Heart left ventricle (tissue), 16 donors: ENCODE measurements around the gene AKT2. TPM values are rescaled to one million over a fixed set of nuclear protein-coding genes. Genes with fewer than 3 reads are reported as not detected.

Source experiments
- ATAC-seq, 4 donors: fragments of 200-7000 bp; cut with Tn5 transposase; one replicate each; pipeline ENCODE4 v1.9.1; 2020 to 2022; ENCODE audit warnings: moderate library complexity in 4 of 4, mild to moderate bottlenecking in 3 of 4, moderate number of reproducible peaks in 1 of 4
- DNase-seq, 5 donors: peaks; one replicate each; pipeline ENCODE4 v3.0.0-alpha.2; 2020
- H3K27ac ChIP-seq, 12 donors: fragments of 200-600 bp; sonication (generic) in 4 of 12; one replicate each; pipeline versions ENCODE4 v1.5.0 to v1.8.0; 2016 to 2022; ENCODE audit warnings: mild to moderate bottlenecking in 2 of 12
- H3K27me3 ChIP-seq, 9 donors: fragments of 200-600 bp; sonication (generic) in 2 of 9; one replicate each; pipeline versions ENCODE4 v1.5.1 to v1.8.0; 2016 to 2022; ENCODE audit warnings: mild to moderate bottlenecking in 3 of 9
- H3K36me3 ChIP-seq, 9 donors: fragments of 200-600 bp; sonication (generic) in 2 of 9; one replicate each; pipeline versions ENCODE4 v1.5.0 to v1.8.0; 2018 to 2022; ENCODE audit warnings: mild to moderate bottlenecking in 2 of 9
- H3K4me1 ChIP-seq, 12 donors: fragments of 200-600 bp; sonication (generic) in 4 of 12; one replicate each; pipeline versions ENCODE4 v1.5.0 to v1.8.0; 2016 to 2022; ENCODE audit warnings: mild to moderate bottlenecking in 3 of 12
- H3K4me3 ChIP-seq, 12 donors: fragments of 200-600 bp; sonication (generic) in 4 of 12; one replicate each; pipeline versions ENCODE4 v1.5.0 to v1.8.0; 2017 to 2022; ENCODE audit warnings: mild to moderate bottlenecking in 9 of 12, moderate library complexity in 4 of 12
- H3K9me3 ChIP-seq, 12 donors: fragments of 200-600 bp; sonication (generic) in 4 of 12; one replicate each; pipeline versions ENCODE4 v1.5.0 to v1.8.0; 2016 to 2022; ENCODE audit warnings: mild to moderate bottlenecking in 1 of 12
- CTCF ChIP-seq, 12 donors: fragments of 200-600 bp; sonication (generic) in 4 of 12; IDR thresholded peaks; one replicate each; pipeline versions ENCODE4 v1.5.0 to v1.8.0; 2018 to 2022; ENCODE audit warnings: antibody characterized with exemption in 12 of 12, mild to moderate bottlenecking in 5 of 12
- POLR2A ChIP-seq, 2 donors: fragments of 450-650 bp; IDR thresholded peaks; one replicate each; pipeline ENCODE4 v1.6.1; 2017; ENCODE audit warnings: antibody characterized with exemption in 2 of 2, mild to moderate bottlenecking in 2 of 2, moderate library complexity in 2 of 2
- WGBS, 4 donors: extraction: QIAGEN DNeasy Blood & Tissue Kit in 2 of 4; methylation state at CpG; one replicate each; pipeline versions ENCODE4 v1.1.5 to v1.1.7; 2013 to 2018; 5-methylcytosine and 5-hydroxymethylcytosine counted together
- intact Hi-C, 10 donors: fragments of 100-400 bp; cut with DNase I; formaldehyde crosslinking; loops; one replicate each; pipeline versions ENCODE4 v1.11.1 to v1.14.2; 2022
- polyA plus RNA-seq, 2 donors: library from polyadenylated mRNA; stranded (reverse); fragments of 200-250 nt; gene quantifications; one replicate each; pipeline ENCODE4 v1.2.3, GENCODE V29; 2013
- total RNA-seq, 9 donors: library from RNA; depleted of rRNA in 2 of 9; stranded (reverse); fragments of >200 nt in 2 of 9; fragmentation: NEBNext Ultra II Directional in 3 of 9; extraction: Animal tissue kit (Norgen Biotek cat#: 25700) in 3 of 9; gene quantifications; one replicate each; pipeline versions ENCODE4 v1.1.0 to v1.2.4, GENCODE V29; 2016 to 2023
- donor health status: ischemic (EF 13 %, LVEDD 7.1; RV severe dilation, severe dysfunction).
- donor health status: healthy with polysubstance abuse.
- donor health status: DM: no; HTN: yes; CAD: no.
- donor health status: DM: no; HTN: no; CAD: no.
- donor health status: ischemic (EF 25% LVEDD 6.9; RV normal size, moderate dysfunction).
- donor health status: ischemic (EF 25% LVEDD 5.7; RV mildly dilated, moderate dysfunction).
- donor health status: healthy.
- donor health status: DM: yes; HTN: yes; CAD: no.
- donor health status: ischemic (EF 35%, LVEDD 5.7; RV mildly dilated, moderate dysfunction).
- donor health status: nonischemic (EF 11% LVEDD 7.7; RV severe dilation, severe dysfunction).
- donor health status: DM: yes; HTN: yes; CAD: no.
- donor health status: PGD.
- donor health status: ischemic (EF 29% LVEDD 5.4; RV normal size, mild dysfunction).
- donor health status: nonischemic (EF 23%, LVEDD 6.1; RV moderate dilation, normal function).

AKT2 gene
- total and polyA plus RNA-seq, 11 donors = 71.0 to 132 (median 112) TPM

DNA sequence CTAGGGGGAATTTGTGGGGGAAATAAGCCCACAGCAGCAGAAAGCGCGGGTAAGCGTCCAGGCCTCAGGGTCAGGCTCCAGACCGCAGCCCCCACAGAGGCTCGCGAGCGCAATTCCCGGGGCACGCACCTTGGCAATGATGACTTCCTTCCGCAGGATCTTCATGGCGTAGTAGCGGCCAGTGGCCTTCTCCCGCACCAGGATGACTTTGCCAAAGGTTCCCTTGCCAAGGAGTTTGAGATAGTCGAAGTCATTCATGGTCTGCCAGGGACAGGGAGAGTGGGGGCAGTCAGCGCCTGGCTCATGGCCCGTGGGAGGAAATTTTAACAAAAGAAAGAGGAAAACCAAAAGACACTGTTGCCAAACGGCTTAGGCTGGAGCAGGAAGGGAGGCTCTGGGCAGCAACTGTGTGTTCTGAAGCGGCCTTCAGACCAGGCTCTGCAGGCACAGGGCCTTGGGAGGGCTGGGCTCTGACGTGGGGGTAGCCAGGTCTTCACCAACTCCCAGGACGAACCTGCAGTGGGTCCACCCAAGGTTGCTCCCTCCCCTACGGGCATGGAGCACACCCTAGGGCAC, 43.2 kb downstream of the AKT2 start:
- Histone ChIP-seq H3K27ac (peak overlapping the region in 11 of 12 donors; percentile 29 to 72 (median 59)), H3K4me3 (peak overlapping the region in 1 of 12 donors; percentile 1), H3K27me3 (no peaks in the 10 kb centered on the region), H3K36me3 (peaks cover 0 to 53% (median 43%) of the 10 kb centered on the region in 9 donors), H3K4me1 (peaks cover 0 to 45% (median 23%) of the 10 kb centered on the region in 12 donors), H3K9me3 (no peaks in the 10 kb centered on the region)
- ATAC-seq = peak; percentile 55 to 92 (median 88)
- 22 to 44% (median 31%) methylated on average over 11 to 21 of the region's 21 CpGs for WGBS, 4 donors
- intact Hi-C loops = loop anchor here in 3 of 10 donors (5.0 kb wide), 1 partner anchor 40 kb away; no protein-coding TSS in a partner anchor
- TF ChIP-seq POLR2A (IDR thresholded peaks at IDR 0.05) (no peak), CTCF (IDR thresholded peaks at IDR 0.05) (no peak)
- peak; percentile 70 to 79 (median 77) for DNase-seq

DNA sequence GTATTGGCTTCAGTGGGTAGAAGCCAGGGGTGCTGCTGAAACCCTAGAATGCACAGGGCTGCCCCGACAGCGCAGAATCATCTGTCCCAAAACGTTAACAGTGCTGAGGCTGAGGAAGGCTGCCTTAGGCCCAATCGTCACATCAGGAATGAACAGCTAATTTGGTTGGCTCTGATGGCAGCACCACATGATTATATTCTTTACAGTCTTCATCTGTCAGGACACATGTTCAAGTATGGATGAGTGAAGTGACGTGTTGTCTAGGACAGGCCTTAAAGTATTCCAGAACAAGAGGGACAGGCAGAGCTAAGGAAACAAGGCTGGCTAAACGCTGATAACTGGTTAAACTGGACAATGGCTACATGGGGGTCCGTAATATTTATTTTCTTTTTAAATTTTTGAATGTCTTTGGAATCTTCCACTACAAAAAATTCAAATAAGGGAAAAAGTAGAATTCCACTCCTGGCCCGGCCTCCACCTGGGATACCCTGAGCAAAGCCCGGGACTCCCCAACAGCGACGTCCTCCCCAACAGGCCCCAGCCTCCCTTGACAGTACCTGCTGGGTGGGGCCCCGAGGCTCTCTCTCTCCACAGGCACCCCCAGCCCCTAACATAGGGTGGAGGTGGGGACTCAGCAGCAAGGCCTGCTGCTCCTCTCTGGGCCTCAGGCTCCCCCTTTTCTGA, 43.9 kb downstream of the AKT2 start:
- WGBS, 4 donors = 76 to 85% (median 77%) methylated on average over 11 to 12 of the region's 12 CpGs
- no peak for DNase-seq
- TF ChIP-seq POLR2A (IDR thresholded peaks at IDR 0.05) (no peak), CTCF (IDR thresholded peaks at IDR 0.05) (no peak)
- Histone ChIP-seq H3K27me3 (no peaks in the 10 kb centered on the region), H3K4me1 (peaks cover 0 to 45% (median 23%) of the 10 kb centered on the region in 12 donors), H3K27ac (peak overlapping the region in 9 of 12 donors; percentile 29 to 72 (median 60)), H3K4me3 (no peak overlapping the region), H3K36me3 (peaks cover 0 to 59% (median 50%) of the 10 kb centered on the region in 9 donors), H3K9me3 (no peaks in the 10 kb centered on the region)
- intact Hi-C loops = loop anchor here in 3 of 10 donors (5.0 kb wide), 1 partner anchor 41 kb away; no protein-coding TSS in a partner anchor
- no peak for ATAC-seq

- H3K4me3 ChIP-seq = no peak overlapping the region
- H3K4me1 ChIP-seq = peaks cover 0 to 37% (median 21%) of the 10 kb centered on the region in 12 donors
- intact Hi-C loops = loop anchor here in 3 of 10 donors (5.0 kb wide), 1 partner anchor 42 kb away; no protein-coding TSS in a partner anchor
- DNase-seq = no peak
- TF ChIP-seq CTCF (IDR thresholded peaks at IDR 0.05) (no peak), POLR2A (IDR thresholded peaks at IDR 0.05) (no peak)
- 91 to 96% (median 94%) methylated on average over 6 of the region's 6 CpGs for WGBS, 4 donors
- ATAC-seq = no peak
- H3K9me3 ChIP-seq = no peaks in the 10 kb centered on the region
- H3K27ac ChIP-seq = no peak overlapping the region
- no peaks in the 10 kb centered on the region for H3K27me3 ChIP-seq
- H3K36me3 ChIP-seq = peaks cover 0 to 68% (median 59%) of the 10 kb centered on the region in 9 donors
These were observed 44.8 kb downstream of the AKT2 start for GRCh38 chr19:40240332-40240731.
